Activated CD4-positive, alpha-beta T cell treated with anti-CD3 and anti-CD28 coated beads for 36 hours (primary cell): ENCODE results near the gene ZBTB24. TPM values are rescaled to one million over a fixed set of nuclear protein-coding genes. Genes with fewer than 3 reads are reported as not detected.
"Not testable (repeated sequence)": the region's sequence is repeated elsewhere in the genome, so short reads cannot be mapped to it uniquely, and the experiment has no call there.

Source experiments
- ATAC-seq: fragments of 200-7000 bp; cut with Tn5 transposase; one replicate; pipeline ENCODE4 v1.10.0; 2021; ENCODE audit warnings: mild to moderate bottlenecking, moderate library complexity
- CTCF ChIA-PET: fragments of 350-600 bp; sonication (Branson Sonifier 250); formaldehyde crosslinking; loops from one replicate; lab custom pipeline; 2021; ENCODE audit warnings: antibody characterized with exemption; lab: Charles Lee
- POLR2A ChIA-PET: fragments of 350-600 bp; sonication (Branson Sonifier 250); formaldehyde crosslinking; loops from one replicate; lab custom pipeline; 2021; ENCODE audit warnings: antibody characterized with exemption, inconsistent platforms; lab: Charles Lee
- DNase-seq: peaks from one replicate; pipeline ENCODE4 v3.0.0-alpha.2; 2020
- H3K27ac Mint-ChIP-seq: one replicate; pipeline ENCODE4 v1.8.0; 2021; ENCODE audit warnings: mixed read lengths
- H3K27me3 Mint-ChIP-seq: one replicate; pipeline ENCODE4 v1.8.0; 2021; ENCODE audit warnings: mixed read lengths
- H3K36me3 Mint-ChIP-seq: one replicate; pipeline ENCODE4 v1.8.0; 2021; ENCODE audit warnings: low read depth, mixed read lengths
- H3K4me1 Mint-ChIP-seq: one replicate; pipeline ENCODE4 v1.8.0; 2021; ENCODE audit warnings: mixed read lengths
- H3K4me3 Mint-ChIP-seq: one replicate; pipeline ENCODE4 v1.8.0; 2021; ENCODE audit warnings: mild to moderate bottlenecking, moderate library complexity, mixed read lengths
- H3K9me3 Mint-ChIP-seq: one replicate; pipeline ENCODE4 v1.8.0; 2021; ENCODE audit warnings: low read depth, mixed read lengths
- intact Hi-C, 2 experiments: fragments of 100-400 bp; cut with DNase I in 1 of 2; cut with micrococcal nuclease in 1 of 2; formaldehyde crosslinking; loops; one replicate each; pipeline versions ENCODE4 v1.14.2 to v1.15.1; 2022 to 2024; cut with DNase I, micrococcal nuclease
- total RNA-seq, 2 experiments: library from RNA; stranded (reverse); gene quantifications; one replicate each; pipeline ENCODE4 v1.2.3, GENCODE V29; 2021

ZBTB24 gene
- 10 to 100 TPM; 12.0 to 14.7 TPM for total RNA-seq

DNA sequence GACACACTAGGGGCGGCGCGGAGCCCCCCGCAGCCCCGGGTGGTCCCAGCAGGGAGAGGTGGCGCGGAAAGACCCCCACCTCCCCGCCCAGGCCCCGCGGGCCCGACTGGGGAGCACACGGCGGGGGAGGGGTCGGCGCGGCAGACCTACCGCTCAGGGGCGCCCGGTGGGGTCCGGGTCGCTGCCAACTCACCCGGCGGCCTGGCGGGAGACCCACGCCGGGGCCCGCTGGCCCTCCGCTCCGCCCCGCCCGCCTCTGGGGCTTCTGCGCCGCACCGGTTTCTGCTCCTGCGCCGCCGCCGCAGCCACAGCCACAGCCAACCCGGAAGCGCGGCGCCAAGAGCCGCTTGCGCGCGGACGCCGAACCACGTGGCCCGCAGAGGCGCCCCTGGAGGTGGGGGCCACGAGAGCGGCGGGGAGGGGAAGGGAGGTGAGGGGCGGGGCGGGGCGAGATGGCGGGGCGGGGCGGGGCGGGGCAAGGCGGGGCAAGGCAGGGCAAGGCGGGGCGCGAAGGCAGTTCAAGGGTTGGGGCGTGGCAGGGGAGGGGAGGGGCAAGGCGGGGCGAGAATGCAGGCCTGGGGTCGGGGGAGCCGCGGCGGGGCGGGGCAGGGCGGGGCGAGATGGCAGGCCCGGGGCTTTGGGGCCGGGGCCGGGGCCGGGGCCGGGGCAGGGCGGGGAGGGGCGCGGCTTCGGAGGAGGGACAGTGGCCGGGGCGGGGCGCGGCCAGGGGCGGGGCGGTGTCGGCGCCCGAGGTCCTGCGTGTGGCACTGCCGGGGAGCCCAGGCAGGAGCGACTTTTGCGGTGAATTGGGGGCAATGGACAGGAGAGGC lies at the start of gene ZBTB24:
TSS of gene ZBTB24 (minus strand) at position 315 of the 830 bp plus-strand sequence. CDS start 1,193 bp downstream, outside the sequence.
- CTCF ChIA-PET: interaction anchor here (0.8 to 1.1 kb wide), 3 partner anchors 8 to 101 kb away, joined by 3 to 5 read pairs (median 3); partner anchors contain the start of gene CD164
- H3K27ac Mint-ChIP-seq: peak within 1 kb of the TSS; percentile 94

GRCh38 chr6:109531446-109531845 lies 48.4 kb upstream of the ZBTB24 start:
- no peaks in the 10 kb centered on the region for H3K9me3 Mint-ChIP-seq
- no peak overlapping the region for H3K27ac Mint-ChIP-seq
- H3K4me1 Mint-ChIP-seq: no peaks in the 10 kb centered on the region
- intact Hi-C loops: no loop called here
- CTCF ChIA-PET: interaction anchor here (0.5 to 1.7 kb wide), 2 partner anchors 178 to 508 kb away, joined by 3 to 6 read pairs; no protein-coding TSS in a partner anchor
- ATAC-seq (no peak), DNase-seq (no peak)
- H3K36me3 Mint-ChIP-seq: no peaks in the 10 kb centered on the region
- H3K27me3 Mint-ChIP-seq: no peaks in the 10 kb centered on the region
- POLR2A ChIA-PET: no interaction called here
- no peak overlapping the region for H3K4me3 Mint-ChIP-seq

More for the DNA sequence above, at the start of gene ZBTB24:
- peaks cover 36% of the 10 kb centered on the region for H3K36me3 Mint-ChIP-seq
- intact Hi-C loops: loop anchor here (1.0 to 10.0 kb wide), 14 partner anchors 28 to 1526 kb away; partner anchors contain the start of genes AK9 (in 2 of the 2), FIG4 (in 2 of the 2), PPIL6 (in 2 of the 2) and SMPD2 (in 2 of the 2)
- peaks cover 43% of the 10 kb centered on the region for H3K4me1 Mint-ChIP-seq
- H3K4me3 Mint-ChIP-seq: peak within 1 kb of the TSS; percentile 96
- peak; percentile 94 for DNase-seq
- H3K27me3 Mint-ChIP-seq: no peaks in the 10 kb centered on the region
- POLR2A ChIA-PET: interaction anchor here (0.8 kb wide), 1 partner anchor 27 kb away, joined by 9 read pairs; the partner anchor contains the start of gene MICAL1
- ATAC-seq: peak; percentile 84
- H3K9me3 Mint-ChIP-seq: no peaks in the 10 kb centered on the region

DNA sequence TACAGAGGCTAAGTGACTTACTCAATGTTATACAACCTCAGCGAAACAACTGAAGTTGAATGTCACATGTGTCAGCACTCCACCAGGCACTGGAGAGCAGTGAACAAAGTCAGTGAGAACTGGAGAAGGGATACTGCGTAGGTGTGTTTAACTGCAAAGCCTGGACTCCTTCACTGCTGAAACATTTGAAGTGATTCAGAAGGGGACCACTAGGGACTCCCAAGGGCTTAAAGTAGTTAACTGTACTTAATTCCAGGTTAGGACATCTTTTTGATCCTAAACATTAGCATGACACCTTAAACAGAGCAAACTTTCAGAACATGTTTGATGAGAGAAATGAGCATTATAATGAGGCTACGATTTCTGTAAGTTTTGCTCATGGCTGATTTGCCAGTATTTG lies 45.0 kb upstream of the ZBTB24 start:
- intact Hi-C loops: loop anchor here (1.0 to 5.0 kb wide), 8 partner anchors 163 to 863 kb away; partner anchors contain the start of genes AK9 (in 2 of the 2) and FIG4 (in 2 of the 2)
- Mint-ChIP-seq H3K27ac (no peak overlapping the region), H3K4me1 (no peaks in the 10 kb centered on the region), H3K36me3 (peaks cover 9% of the 10 kb centered on the region), H3K9me3 (peaks cover 6% of the 10 kb centered on the region), H3K4me3 (no peak overlapping the region), H3K27me3 (no peaks in the 10 kb centered on the region)
- ChIA-PET POLR2A (no interaction called here), CTCF (interaction anchor here (0.6 to 3.1 kb wide), 5 partner anchors 59 to 512 kb away, joined by 3 to 18 read pairs (median 4); no protein-coding TSS in a partner anchor)
- DNase-seq (no peak), ATAC-seq (peak; percentile 36)

- H3K27ac Mint-ChIP-seq: no peak overlapping the region
- H3K27me3 Mint-ChIP-seq: no peaks in the 10 kb centered on the region
Measured at GRCh38 chr6:109526905-109527628, 44.0 kb upstream of the ZBTB24 start.

GRCh38 chr6:109524129-109524528 lies 41.1 kb upstream of the ZBTB24 start:
- POLR2A ChIA-PET: no interaction called here
- CTCF ChIA-PET: interaction anchor here (0.6 to 2.7 kb wide), 2 partner anchors 516 to 1105 kb away, joined by 3 to 19 read pairs; no protein-coding TSS in a partner anchor
- Mint-ChIP-seq H3K4me1 (no peaks in the 10 kb centered on the region), H3K27ac (no peak overlapping the region), H3K4me3 (no peak overlapping the region), H3K36me3 (peaks cover 9% of the 10 kb centered on the region), H3K27me3 (no peaks in the 10 kb centered on the region), H3K9me3 (peaks cover 6% of the 10 kb centered on the region)
- intact Hi-C loops: no loop called here
- ATAC-seq: no peak
- DNase-seq: no peak

More at GRCh38 chr6:109526905-109527628, 44.0 kb upstream of the ZBTB24 start:
- ChIA-PET POLR2A (no interaction called here), CTCF (interaction anchor here (0.5 to 3.1 kb wide), 10 partner anchors 12 to 513 kb away, joined by 3 to 19 read pairs (median 4); no protein-coding TSS in a partner anchor)
- Mint-ChIP-seq H3K4me3 (no peak overlapping the region), H3K9me3 (peaks cover 6% of the 10 kb centered on the region), H3K4me1 (no peaks in the 10 kb centered on the region), H3K36me3 (peaks cover 9% of the 10 kb centered on the region)
- DNase-seq (peak; percentile 66), ATAC-seq (peak; percentile 84)
- intact Hi-C loops: loop anchor here (1.0 to 5.0 kb wide), 8 partner anchors 164 to 864 kb away; partner anchors contain the start of genes AK9 (in 2 of the 2) and FIG4 (in 2 of the 2)

DNA sequence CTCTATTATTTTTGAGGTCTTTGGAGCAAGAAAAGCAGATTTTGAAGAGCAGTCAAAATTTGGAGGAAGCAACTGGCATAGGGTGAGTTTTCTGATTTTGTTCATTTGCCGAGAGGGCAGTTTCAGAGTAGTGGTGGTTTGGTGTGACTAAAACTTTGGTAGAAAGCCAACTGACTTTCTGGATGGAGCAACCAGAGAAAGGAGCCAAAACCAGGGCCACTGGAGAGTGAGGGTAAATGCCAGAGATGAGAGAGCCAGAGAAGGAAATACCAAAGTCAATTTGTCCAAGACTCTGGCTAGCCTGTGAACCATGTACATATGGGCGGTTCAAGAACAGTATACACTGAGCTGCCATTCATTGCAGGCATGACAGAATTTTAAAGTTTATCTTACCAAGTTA lies 40.5 kb upstream of the ZBTB24 start:
- H3K36me3 Mint-ChIP-seq: peaks cover 9% of the 10 kb centered on the region
- ATAC-seq: no peak
- ChIA-PET CTCF (no interaction called here), POLR2A (no interaction called here)
- peaks cover 6% of the 10 kb centered on the region for H3K9me3 Mint-ChIP-seq
- H3K27ac Mint-ChIP-seq: no peak overlapping the region
- no peak for DNase-seq
- no peaks in the 10 kb centered on the region for H3K27me3 Mint-ChIP-seq
- intact Hi-C loops: no loop called here
- no peak overlapping the region for H3K4me3 Mint-ChIP-seq
- H3K4me1 Mint-ChIP-seq: no peaks in the 10 kb centered on the region

DNA sequence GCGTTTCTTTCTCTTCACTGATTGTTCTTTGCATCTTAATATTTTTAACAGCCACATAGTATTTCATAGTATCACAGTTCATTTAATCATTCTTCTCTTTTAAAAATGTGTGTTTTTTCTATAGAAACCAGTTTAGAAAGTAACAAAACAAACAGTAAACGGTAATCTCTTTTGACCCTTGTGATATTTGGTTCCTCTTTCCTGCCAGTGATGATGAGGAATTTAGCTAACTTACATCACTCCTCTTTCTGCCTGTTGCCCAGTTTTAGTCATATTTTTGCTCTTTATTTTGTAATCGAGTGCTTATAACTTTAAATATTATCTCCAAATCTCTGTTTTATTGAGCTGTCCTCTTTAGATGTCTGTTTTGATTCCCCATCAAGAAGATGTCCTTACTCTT lies 38.1 kb upstream of the ZBTB24 start:
- peaks cover 6% of the 10 kb centered on the region for H3K9me3 Mint-ChIP-seq
- ATAC-seq (no peak), DNase-seq (no peak)
- H3K36me3 Mint-ChIP-seq: peaks cover 9% of the 10 kb centered on the region
- ChIA-PET CTCF (interaction anchor here (0.6 kb wide), 1 partner anchor 87 kb away, joined by 4 read pairs; no protein-coding TSS in a partner anchor), POLR2A (interaction anchor here (0.6 kb wide), 1 partner anchor 415 kb away, joined by 3 read pairs; no protein-coding TSS in a partner anchor)
- no peaks in the 10 kb centered on the region for H3K27me3 Mint-ChIP-seq
- no peak overlapping the region for H3K4me3 Mint-ChIP-seq
- no peak overlapping the region for H3K27ac Mint-ChIP-seq
- intact Hi-C loops: no loop called here
- H3K4me1 Mint-ChIP-seq: peaks cover 13% of the 10 kb centered on the region

GRCh38 chr6:109519647-109520046 lies 36.6 kb upstream of the ZBTB24 start:
- H3K27me3 Mint-ChIP-seq, H3K4me3 Mint-ChIP-seq, H3K36me3 Mint-ChIP-seq, H3K27ac Mint-ChIP-seq, DNase-seq, H3K9me3 Mint-ChIP-seq, POLR2A ChIA-PET: not testable (repeated sequence)
- intact Hi-C loops: loop anchor here in 1 of 2 experiments (10.0 kb wide), 1 partner anchor 665 kb away; the partner anchor contains the start of gene CDC40
- peak; percentile 19 for ATAC-seq
- CTCF ChIA-PET: interaction anchor here (0.6 to 0.9 kb wide), 4 partner anchors 123 to 870 kb away, joined by 3 to 4 read pairs (median 3); no protein-coding TSS in a partner anchor
- H3K4me1 Mint-ChIP-seq: peaks cover 27% of the 10 kb centered on the region

- no peak for ATAC-seq
- Mint-ChIP-seq H3K4me1 (peaks cover 31% of the 10 kb centered on the region), H3K4me3 (no peak overlapping the region), H3K27ac (peak overlapping the region; percentile 79), H3K9me3 (no peaks in the 10 kb centered on the region), H3K36me3 (no peaks in the 10 kb centered on the region), H3K27me3 (no peaks in the 10 kb centered on the region)
- ChIA-PET CTCF (interaction anchor here (0.7 kb wide), 1 partner anchor 8 kb away, joined by 3 read pairs; no protein-coding TSS in a partner anchor), POLR2A (no interaction called here)
- intact Hi-C loops: loop anchor here in 1 of 2 experiments (10.0 kb wide), 1 partner anchor 668 kb away; the partner anchor contains the start of gene CDC40
- no peak for DNase-seq
Measured at GRCh38 chr6:109516929-109517328, 33.9 kb upstream of the ZBTB24 start.

GRCh38 chr6:109515781-109516409 lies 32.9 kb upstream of the ZBTB24 start:
- no peaks in the 10 kb centered on the region for H3K36me3 Mint-ChIP-seq
- POLR2A ChIA-PET: interaction anchor here (1.4 kb wide), 1 partner anchor 36 kb away, joined by 4 read pairs; no protein-coding TSS in a partner anchor
- no peaks in the 10 kb centered on the region for H3K9me3 Mint-ChIP-seq
- DNase-seq (no peak), ATAC-seq (peak; percentile 68)
- peak overlapping the region; percentile 46 for H3K4me3 Mint-ChIP-seq
- CTCF ChIA-PET: interaction anchor here (0.8 to 1.2 kb wide), 4 partner anchors 10 to 523 kb away, joined by 3 to 4 read pairs (median 3); no protein-coding TSS in a partner anchor
- intact Hi-C loops: loop anchor here in 1 of 2 experiments (10.0 kb wide), 1 partner anchor 669 kb away; the partner anchor contains the start of gene CDC40
- H3K27me3 Mint-ChIP-seq: no peaks in the 10 kb centered on the region
- peak overlapping the region; percentile 79 for H3K27ac Mint-ChIP-seq
- peaks cover 31% of the 10 kb centered on the region for H3K4me1 Mint-ChIP-seq
